ENCODE measurements around the gene PXYLP1.

DNA sequence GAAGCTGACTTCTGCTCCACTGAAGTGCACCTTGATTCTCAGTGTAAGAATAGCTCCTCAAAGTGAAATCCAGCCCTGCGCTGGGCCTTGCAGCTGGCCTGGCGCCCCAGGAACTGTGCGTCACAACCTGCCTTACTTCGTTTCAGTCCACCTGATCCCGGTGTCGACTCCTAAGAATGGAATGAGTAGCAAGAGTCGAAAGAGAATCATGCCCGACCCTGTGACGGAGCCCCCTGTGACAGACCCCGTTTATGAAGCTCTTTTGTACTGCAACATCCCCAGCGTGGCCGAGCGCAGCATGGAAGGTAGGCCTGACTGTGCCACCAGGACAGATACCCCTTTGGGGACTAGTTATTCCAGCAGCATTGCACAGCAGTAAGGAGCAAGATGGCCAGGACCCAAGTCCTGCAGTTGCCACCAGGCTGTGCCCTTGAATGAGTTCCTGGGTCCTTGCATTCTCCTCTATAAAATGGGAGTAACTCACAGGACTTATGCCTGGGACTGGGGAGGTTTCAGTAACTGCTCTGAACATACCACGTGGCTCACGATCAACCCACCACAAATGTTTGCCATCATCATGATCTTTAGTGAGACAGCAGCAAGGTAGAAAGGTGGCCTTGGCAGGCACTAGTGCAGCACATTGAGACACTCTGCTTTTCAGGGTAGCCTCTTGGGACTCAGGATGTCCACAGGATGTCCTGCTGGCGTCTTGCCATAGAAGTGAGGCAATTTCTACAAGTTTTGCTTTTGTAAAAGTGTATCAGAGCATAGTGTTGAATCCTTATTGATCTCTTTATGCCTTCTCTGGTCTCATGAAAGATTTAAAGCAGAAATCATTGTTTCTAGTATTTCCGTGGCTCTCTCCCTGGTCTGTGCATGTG is 46.8 kb downstream of the PXYLP1 start:
- TF ChIP-seq, protein P1, sequence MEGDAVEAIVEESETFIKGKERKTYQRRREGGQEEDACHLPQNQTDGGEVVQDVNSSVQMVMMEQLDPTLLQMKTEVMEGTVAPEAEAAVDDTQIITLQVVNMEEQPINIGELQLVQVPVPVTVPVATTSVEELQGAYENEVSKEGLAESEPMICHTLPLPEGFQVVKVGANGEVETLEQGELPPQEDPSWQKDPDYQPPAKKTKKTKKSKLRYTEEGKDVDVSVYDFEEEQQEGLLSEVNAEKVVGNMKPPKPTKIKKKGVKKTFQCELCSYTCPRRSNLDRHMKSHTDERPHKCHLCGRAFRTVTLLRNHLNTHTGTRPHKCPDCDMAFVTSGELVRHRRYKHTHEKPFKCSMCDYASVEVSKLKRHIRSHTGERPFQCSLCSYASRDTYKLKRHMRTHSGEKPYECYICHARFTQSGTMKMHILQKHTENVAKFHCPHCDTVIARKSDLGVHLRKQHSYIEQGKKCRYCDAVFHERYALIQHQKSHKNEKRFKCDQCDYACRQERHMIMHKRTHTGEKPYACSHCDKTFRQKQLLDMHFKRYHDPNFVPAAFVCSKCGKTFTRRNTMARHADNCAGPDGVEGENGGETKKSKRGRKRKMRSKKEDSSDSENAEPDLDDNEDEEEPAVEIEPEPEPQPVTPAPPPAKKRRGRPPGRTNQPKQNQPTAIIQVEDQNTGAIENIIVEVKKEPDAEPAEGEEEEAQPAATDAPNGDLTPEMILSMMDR (IDR thresholded peaks at IDR 0.05): no peak
- no peak for TF ChIP-seq POLR2A (IDR thresholded peaks at IDR 0.05)

Measured in thyroid gland (tissue), 4 donors.